ENCODE data around the gene STRA6. TPM values are rescaled to one million over a fixed set of nuclear protein-coding genes. Genes with fewer than 3 reads are reported as not detected.

Gene STRA6
- total RNA-seq, 1 experiment from 2014 or later, result not detected

- DNase-seq (ENCODE audit: low read depth, low spot score), result no peak
- in situ Hi-C loops (cut with HindIII; ENCODE audit: low pct_unique_long_range_greater_than_20kb, low sequenced_read_pairs), result no loop called here
These were observed 7.7 kb downstream of the STRA6 start for GRCh38 chr15:74194572-74195559.

GRCh38 chr15:74193905-74194304 lies 8.7 kb downstream of the STRA6 start:
- DNase-seq (ENCODE audit: low read depth, low spot score), result no peak
- in situ Hi-C loops (cut with HindIII; ENCODE audit: low pct_unique_long_range_greater_than_20kb, low sequenced_read_pairs), result no loop called here

- in situ Hi-C loops (cut with HindIII; ENCODE audit: low pct_unique_long_range_greater_than_20kb, low sequenced_read_pairs), result no loop called here
- peak; percentile 62 for DNase-seq (ENCODE audit: low read depth, low spot score)
These were observed 9.3 kb downstream of the STRA6 start for GRCh38 chr15:74193299-74193718.

GRCh38 chr15:74192751-74193150 lies 9.8 kb downstream of the STRA6 start:
- in situ Hi-C loops (cut with HindIII; ENCODE audit: low pct_unique_long_range_greater_than_20kb, low sequenced_read_pairs), result no loop called here

GRCh38 chr15:74191798-74192197 lies 10.8 kb downstream of the STRA6 start:
- in situ Hi-C loops (cut with HindIII; ENCODE audit: low pct_unique_long_range_greater_than_20kb, low sequenced_read_pairs), result no loop called here
- no peak for DNase-seq (ENCODE audit: low read depth, low spot score)

More at GRCh38 chr15:74192751-74193150, 9.8 kb downstream of the STRA6 start:
- no peak for DNase-seq (ENCODE audit: low read depth, low spot score)

- in situ Hi-C loops (cut with HindIII; ENCODE audit: low pct_unique_long_range_greater_than_20kb, low sequenced_read_pairs), result no loop called here
These were observed 14.4 kb downstream of the STRA6 start for GRCh38 chr15:74188216-74188615.

GRCh38 chr15:74185710-74186348 lies 16.8 kb downstream of the STRA6 start:
- in situ Hi-C loops (cut with HindIII; ENCODE audit: low pct_unique_long_range_greater_than_20kb, low sequenced_read_pairs), result no loop called here
- DNase-seq (ENCODE audit: low read depth, low spot score), result no peak

More at GRCh38 chr15:74188216-74188615, 14.4 kb downstream of the STRA6 start:
- DNase-seq (ENCODE audit: low read depth, low spot score), result no peak

GRCh38 chr15:74184582-74185091 lies 17.9 kb downstream of the STRA6 start:
- in situ Hi-C loops (cut with HindIII; ENCODE audit: low pct_unique_long_range_greater_than_20kb, low sequenced_read_pairs), result no loop called here
- DNase-seq (ENCODE audit: low read depth, low spot score), result no peak

- DNase-seq (ENCODE audit: low read depth, low spot score), result no peak
- in situ Hi-C loops (cut with HindIII; ENCODE audit: low pct_unique_long_range_greater_than_20kb, low sequenced_read_pairs), result no loop called here
These were observed 20.5 kb downstream of the STRA6 start for GRCh38 chr15:74182131-74182530.

- in situ Hi-C loops (cut with HindIII; ENCODE audit: low pct_unique_long_range_greater_than_20kb, low sequenced_read_pairs), result no loop called here
- no peak for DNase-seq (ENCODE audit: low read depth, low spot score)
These were observed 21.5 kb downstream of the STRA6 start for GRCh38 chr15:74180881-74181602.

GRCh38 chr15:74179983-74180880 lies 22.4 kb downstream of the STRA6 start:
- in situ Hi-C loops (cut with HindIII; ENCODE audit: low pct_unique_long_range_greater_than_20kb, low sequenced_read_pairs), result no loop called here
- DNase-seq (ENCODE audit: low read depth, low spot score), result no peak

- peak; percentile 47 for DNase-seq (ENCODE audit: low read depth, low spot score)
- in situ Hi-C loops (cut with HindIII; ENCODE audit: low pct_unique_long_range_greater_than_20kb, low sequenced_read_pairs), result no loop called here
These were observed 23.3 kb downstream of the STRA6 start for GRCh38 chr15:74179101-74179841.

GRCh38 chr15:74178326-74179100 lies 24.1 kb downstream of the STRA6 start:
- in situ Hi-C loops (cut with HindIII; ENCODE audit: low pct_unique_long_range_greater_than_20kb, low sequenced_read_pairs), result no loop called here
- DNase-seq (ENCODE audit: low read depth, low spot score), result no peak

- no peak for DNase-seq (ENCODE audit: low read depth, low spot score)
- in situ Hi-C loops (cut with HindIII; ENCODE audit: low pct_unique_long_range_greater_than_20kb, low sequenced_read_pairs), result no loop called here
These were observed 26.0 kb downstream of the STRA6 start for GRCh38 chr15:74176262-74177214.
